Measurements from ENCODE around the gene ZC2HC1B.
"Not testable (repeated sequence)": the region's sequence is repeated elsewhere in the genome, so short reads cannot be mapped to it uniquely, and the experiment has no call there.

GRCh38 chr6:143917026-143917425 is 52.8 kb downstream of the ZC2HC1B start:
- TF ChIP-seq CTCF (IDR thresholded peaks at IDR 0.05; ENCODE audit: low read depth, low read length, poor library complexity, severe bottlenecking); EZH2phosphoT487 (IDR thresholded peaks at IDR 0.05; ENCODE audit: borderline replicate concordance, low read length): not testable (repeated sequence)

Measured in DOHH2 (cell line).